ENCODE data around the gene ANKRD33B.

- TF ChIP-seq CTCF (IDR thresholded peaks at IDR 0.05) (no peak), POLR2A (IDR thresholded peaks at IDR 0.05) (no peak), POLR2AphosphoS5 (IDR thresholded peaks at IDR 0.05) (no peak)
Observed at GRCh38 chr5:10578293-10578665, 14.4 kb downstream of the ANKRD33B start.

All from breast epithelium (tissue), 3 donors.